HEK293T (cell line): ENCODE data around the gene BSPRY.

Experiments
- CTCF ChIA-PET: fragments of 350-600 bp; formaldehyde crosslinking; extraction: SDS; loops from one replicate; lab custom pipeline; 2021; ENCODE audit warnings: antibody characterized with exemption, inconsistent platforms; lab: Yijun Ruan, JAX
- POLR2A ChIA-PET: fragments of 350-600 bp; formaldehyde crosslinking; extraction: SDS; loops from one replicate; lab custom pipeline; 2020; ENCODE audit warnings: antibody characterized with exemption, inconsistent platforms; lab: Yijun Ruan, JAX
- DNase-seq: peaks from one replicate; pipeline ENCODE4 v3.0.0; 2012; ENCODE audit warnings: mixed read lengths; ENCODE audit errors: extremely low spot score
- ARNT ChIP-seq: fragments of 450-650 bp; IDR thresholded peaks from 2 replicates; pipeline ENCODE4 v1.6.1; 2017; ENCODE audit warnings: mild to moderate bottlenecking
- BHLHE40 ChIP-seq: fragments of 450-650 bp; IDR thresholded peaks from 2 replicates; pipeline ENCODE4 v1.6.1; 2016; ENCODE audit warnings: mild to moderate bottlenecking, moderate library complexity, borderline replicate concordance
- CTBP1 ChIP-seq: fragments of 450-650 bp; IDR thresholded peaks from 2 replicates; pipeline ENCODE4 v1.6.1; 2016; ENCODE audit warnings: borderline replicate concordance
- ELF4 ChIP-seq: fragments of 450-650 bp; IDR thresholded peaks from 2 replicates; pipeline ENCODE4 v1.6.1; 2017; ENCODE audit warnings: antibody characterized with exemption
- FOXA1 ChIP-seq: fragments of 450-650 bp; IDR thresholded peaks from 2 replicates; pipeline ENCODE4 v1.6.1; 2016; ENCODE audit warnings: mild to moderate bottlenecking
- FOXK2 ChIP-seq: fragments of 450-650 bp; IDR thresholded peaks from 2 replicates; pipeline ENCODE4 v1.6.1; 2016; ENCODE audit warnings: mild to moderate bottlenecking
- FOXM1 ChIP-seq: fragments of 450-650 bp; IDR thresholded peaks from 2 replicates; pipeline ENCODE4 v1.6.1; 2017; ENCODE audit warnings: mild to moderate bottlenecking, borderline replicate concordance
- HDGF ChIP-seq: fragments of 450-650 bp; IDR thresholded peaks from 2 replicates; pipeline ENCODE4 v1.6.1; 2017; ENCODE audit warnings: antibody characterized with exemption, borderline replicate concordance
- L3MBTL2 ChIP-seq: fragments of 450-650 bp; conservative IDR thresholded peaks from 2 replicates; pipeline ENCODE4 v1.6.1; 2016; ENCODE audit warnings: mild to moderate bottlenecking
- LEF1 ChIP-seq: fragments of 450-650 bp; IDR thresholded peaks from 2 replicates; pipeline ENCODE4 v1.6.1; 2017; ENCODE audit warnings: mild to moderate bottlenecking, borderline replicate concordance
- NFRKB ChIP-seq: fragments of 450-650 bp; IDR thresholded peaks from 2 replicates; pipeline ENCODE4 v1.6.1; 2016; ENCODE audit warnings: mild to moderate bottlenecking, moderate library complexity
- SP1 ChIP-seq: fragments of 450-650 bp; IDR thresholded peaks from 2 replicates; pipeline ENCODE4 v1.6.1; 2017
- SUZ12 ChIP-seq: fragments of 450-650 bp; IDR thresholded peaks from 2 replicates; pipeline ENCODE4 v1.6.1; 2016; ENCODE audit warnings: mild to moderate bottlenecking
- TARDBP ChIP-seq: fragments of 450-650 bp; IDR thresholded peaks from 2 replicates; pipeline ENCODE4 v1.6.1; 2016
- ZNF384 ChIP-seq: fragments of 450-650 bp; IDR thresholded peaks from 2 replicates; pipeline ENCODE4 v1.6.1; 2016
- TF ChIP-seq, protein P1 (sequence below): fragments of 450-650 bp; IDR thresholded peaks from 2 replicates; pipeline ENCODE4 v1.6.1; 2016

BSPRY gene

DNA sequence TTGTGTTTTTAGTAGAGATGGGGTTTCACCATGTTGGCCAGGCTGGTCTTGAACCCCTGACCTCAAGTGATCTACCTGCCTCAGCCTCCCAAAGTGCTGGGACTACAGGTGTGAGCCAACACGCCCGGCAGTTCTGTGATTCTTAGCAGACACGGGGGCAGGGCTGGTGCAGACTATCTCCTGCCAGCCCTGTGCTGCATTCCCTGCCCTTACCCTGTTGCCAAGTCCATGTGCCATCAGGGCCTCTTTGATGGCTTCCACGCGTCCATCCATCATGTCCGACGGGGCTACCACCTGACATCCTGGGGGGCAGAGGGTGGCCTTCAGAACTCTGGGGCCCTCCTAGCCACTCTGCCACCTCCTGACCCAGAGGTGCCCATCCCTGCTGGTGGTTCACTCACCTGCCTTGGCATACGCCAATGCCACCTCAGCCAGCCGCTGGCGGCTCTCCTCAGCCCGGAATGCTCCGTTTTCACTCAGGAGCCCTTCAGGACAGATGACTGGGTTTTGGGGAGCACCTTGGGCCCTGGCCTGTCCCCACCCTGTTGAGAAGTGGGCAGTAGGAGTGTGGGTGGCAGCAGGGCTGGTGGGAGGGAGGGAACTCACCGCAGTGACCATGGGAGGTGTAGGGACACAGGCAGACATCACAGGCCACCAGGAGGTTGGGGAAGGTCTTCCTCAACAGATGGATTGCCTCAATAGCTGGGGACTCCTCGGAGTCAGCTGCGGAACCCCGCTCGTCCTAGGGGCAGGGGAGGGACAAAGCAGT lies 41.0 kb downstream of the BSPRY start:
- no peak for DNase-seq
- ChIA-PET POLR2A (no interaction called here), CTCF (no interaction called here)
- TF ChIP-seq ARNT (no peak), LEF1 (no peak), SP1 (no peak), NFRKB (no peak)

DNA sequence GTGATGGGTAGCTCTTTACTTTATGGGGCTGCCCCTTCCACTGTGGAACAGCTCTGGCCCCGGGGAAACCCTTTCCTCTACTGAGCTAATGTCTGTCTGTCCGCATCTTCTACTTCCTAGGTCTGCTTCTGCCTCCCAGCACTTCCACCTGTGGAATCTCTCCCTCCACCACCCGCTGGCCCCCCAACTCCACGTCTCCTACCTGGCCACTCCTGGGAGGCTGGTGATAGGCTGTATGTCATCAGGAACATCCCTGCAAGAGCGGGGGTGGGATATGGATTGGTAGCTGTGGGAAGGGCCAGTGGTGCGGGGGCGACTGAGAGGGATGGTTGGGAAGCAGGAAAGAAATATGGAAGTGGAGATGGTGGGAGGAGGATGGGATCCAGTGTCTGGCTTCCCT lies 42.6 kb downstream of the BSPRY start:
- ChIA-PET POLR2A (no interaction called here), CTCF (interaction anchor here (1.0 kb wide), 1 partner anchor 9 kb away, joined by 3 read pairs; the partner anchor contains the start of gene ALAD)

DNA sequence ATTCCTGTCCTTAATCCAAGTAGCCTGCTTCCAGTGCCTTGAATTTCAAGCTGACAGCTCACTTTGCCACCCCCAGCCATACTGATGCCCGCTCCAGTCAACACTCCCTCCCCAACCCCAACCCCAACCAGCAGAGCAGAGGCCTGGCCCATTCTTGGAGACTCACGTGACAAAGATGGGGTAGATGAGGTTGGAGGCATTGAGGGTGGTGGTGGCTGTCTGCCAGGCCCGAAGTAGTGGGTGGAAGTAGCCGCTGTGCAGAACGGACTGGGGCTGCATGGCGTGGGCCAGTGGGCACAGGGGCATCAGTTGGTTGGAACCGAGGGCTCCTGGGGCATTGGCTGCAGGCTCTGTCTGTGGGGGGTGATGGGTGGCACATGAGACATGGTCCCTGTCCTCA lies 43.9 kb downstream of the BSPRY start:
- CTCF ChIA-PET: no interaction called here
- TF ChIP-seq L3MBTL2 (no peak), FOXM1 (no peak), HDGF (no peak), ZNF384 (no peak), CTBP1 (no peak), BHLHE40 (no peak), NFRKB (no peak), LEF1 (no peak), FOXK2 (no peak), SP1 (no peak), SUZ12 (no peak), ELF4 (no peak), FOXA1 (no peak), ARNT (no peak), TARDBP (no peak)
- TF ChIP-seq, protein P1, sequence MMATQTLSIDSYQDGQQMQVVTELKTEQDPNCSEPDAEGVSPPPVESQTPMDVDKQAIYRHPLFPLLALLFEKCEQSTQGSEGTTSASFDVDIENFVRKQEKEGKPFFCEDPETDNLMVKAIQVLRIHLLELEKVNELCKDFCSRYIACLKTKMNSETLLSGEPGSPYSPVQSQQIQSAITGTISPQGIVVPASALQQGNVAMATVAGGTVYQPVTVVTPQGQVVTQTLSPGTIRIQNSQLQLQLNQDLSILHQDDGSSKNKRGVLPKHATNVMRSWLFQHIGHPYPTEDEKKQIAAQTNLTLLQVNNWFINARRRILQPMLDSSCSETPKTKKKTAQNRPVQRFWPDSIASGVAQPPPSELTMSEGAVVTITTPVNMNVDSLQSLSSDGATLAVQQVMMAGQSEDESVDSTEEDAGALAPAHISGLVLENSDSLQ: no peak
- POLR2A ChIA-PET: no interaction called here

More for the DNA sequence above, 42.6 kb downstream of the BSPRY start:
- TF ChIP-seq FOXM1: no peak
- TF ChIP-seq, protein P1: no peak
- no peak for TF ChIP-seq NFRKB
- no peak for TF ChIP-seq ARNT
- no peak for TF ChIP-seq CTBP1
- no peak for TF ChIP-seq FOXK2
- TF ChIP-seq SP1: no peak
- TF ChIP-seq HDGF: no peak
- no peak for TF ChIP-seq L3MBTL2
- no peak for TF ChIP-seq BHLHE40
- TF ChIP-seq ELF4: no peak
- TF ChIP-seq FOXA1: no peak
- TF ChIP-seq ZNF384: no peak
- TF ChIP-seq SUZ12: no peak
- no peak for TF ChIP-seq LEF1
- TF ChIP-seq TARDBP: no peak
- DNase-seq: no peak

DNA sequence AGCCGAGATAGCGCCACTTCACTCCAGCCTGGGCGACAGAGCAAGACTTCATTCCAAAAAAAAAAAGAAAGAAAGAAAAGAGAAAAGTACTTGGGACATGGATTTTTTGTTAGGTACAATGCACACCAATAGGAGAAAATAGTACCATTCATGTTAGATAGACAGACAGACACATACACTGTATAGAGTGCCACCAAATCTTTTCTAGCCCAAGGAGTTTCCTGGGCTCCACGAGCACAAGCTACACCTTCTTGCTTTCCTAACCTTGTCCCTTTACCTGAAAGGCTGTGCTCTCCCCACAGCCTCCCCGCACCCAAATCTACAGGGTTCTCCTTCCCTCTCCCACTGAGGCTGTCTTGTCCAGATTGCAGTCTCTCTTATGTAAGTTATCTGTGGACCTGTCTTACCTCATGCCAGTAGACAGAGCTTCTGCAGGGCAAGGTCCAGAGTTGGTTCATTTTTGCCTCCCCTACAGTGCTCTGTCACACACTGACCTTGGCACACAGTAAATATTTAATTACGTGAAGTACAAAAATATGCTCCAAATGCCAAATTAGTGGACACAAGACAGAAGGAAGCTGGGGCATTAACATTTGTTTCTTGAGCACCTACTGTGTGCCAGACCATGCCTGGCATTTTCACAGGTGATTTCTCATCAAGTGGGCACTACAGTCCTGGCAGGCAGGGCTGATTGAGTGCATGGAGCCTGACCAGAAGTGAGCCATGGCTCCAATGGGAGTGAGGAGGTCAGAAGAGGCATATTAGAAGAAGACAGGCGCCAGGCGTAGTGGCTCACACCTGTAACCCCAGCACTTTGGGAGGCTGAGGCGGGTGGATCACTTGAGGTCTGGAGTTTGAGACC lies 45.9 kb downstream of the BSPRY start:
- CTCF ChIA-PET: no interaction called here
- DNase-seq: no peak
- no peak for TF ChIP-seq SUZ12
- TF ChIP-seq ARNT: no peak
- TF ChIP-seq, protein P1: no peak
- TF ChIP-seq HDGF: no peak
- no peak for TF ChIP-seq SP1
- TF ChIP-seq L3MBTL2: no peak
- no peak for TF ChIP-seq TARDBP
- no peak for TF ChIP-seq ELF4
- TF ChIP-seq NFRKB: no peak
- TF ChIP-seq FOXM1: no peak
- TF ChIP-seq FOXK2: no peak
- TF ChIP-seq BHLHE40: no peak
- POLR2A ChIA-PET: no interaction called here

More for the DNA sequence above, 43.9 kb downstream of the BSPRY start:
- no peak for DNase-seq

DNA sequence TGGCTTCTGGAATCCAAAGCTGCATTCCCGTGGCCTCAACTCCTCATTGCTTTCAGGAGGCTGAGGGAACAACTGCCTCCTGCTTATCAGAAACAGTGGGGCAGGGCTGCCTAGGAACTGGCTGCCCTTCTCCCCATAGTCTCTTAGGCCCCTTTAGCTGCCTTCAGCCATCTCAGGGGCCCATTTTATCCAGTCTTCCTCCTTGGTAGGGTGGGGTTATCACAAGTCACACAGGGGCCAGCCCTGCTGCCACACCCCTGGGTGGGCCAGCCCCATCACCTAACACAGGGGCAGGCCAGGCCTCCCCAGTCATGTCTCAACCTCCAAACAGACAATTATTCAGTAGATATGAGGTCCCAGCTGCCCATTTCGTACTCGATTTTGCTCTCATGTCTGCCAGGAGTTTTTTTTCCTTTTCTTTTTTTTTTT lies 47.9 kb downstream of the BSPRY start:
- POLR2A ChIA-PET: interaction anchor here (1.1 kb wide), 1 partner anchor 13 kb away, joined by 3 read pairs; no protein-coding TSS in a partner anchor
- DNase-seq: no peak
- CTCF ChIA-PET: no interaction called here
- TF ChIP-seq FOXM1 (no peak), ELF4 (no peak), FOXA1 (no peak), BHLHE40 (no peak), NFRKB (no peak)
- TF ChIP-seq, protein P1: no peak
